MM.1S (cell line): Measurements from ENCODE around the gene SNX18.

ENCODE experiments used
- CTCF ChIP-seq: fragments of 300-600 bp; sonication (generic); IDR thresholded peaks from 2 replicates; pipeline ENCODE4 v1.5.1; 2016; ENCODE audit warnings: antibody characterized with exemption, low read length, mixed read lengths
- EZH2phosphoT487 ChIP-seq: fragments of 300-600 bp; sonication (generic); IDR thresholded peaks from 2 replicates; pipeline ENCODE4 v1.6.1; 2018; ENCODE audit warnings: antibody characterized with exemption, low read length

- no peak for TF ChIP-seq EZH2phosphoT487
- no peak for TF ChIP-seq CTCF
These were observed 28.2 kb downstream of the SNX18 start for GRCh38 chr5:54545796-54546195.
